Urinary bladder (tissue), 4 donors: ENCODE data around the gene TCTN3. TPM values are rescaled to one million over a fixed set of nuclear protein-coding genes. Genes with fewer than 3 reads are reported as not detected.
"Not testable (repeated sequence)": the region's sequence is repeated elsewhere in the genome, so short reads cannot be mapped to it uniquely, and the experiment has no call there.

Source experiments
- DNase-seq: peaks from one replicate; pipeline ENCODE4 v3.0.0-alpha.2; 2015; ENCODE audit errors: extremely low spot score
- H3K27ac ChIP-seq: one replicate; pipeline ENCODE4 v1.5.1; 2013; ENCODE audit warnings: low read depth, mild to moderate bottlenecking, moderate library complexity
- H3K36me3 ChIP-seq: one replicate; pipeline ENCODE4 v1.6.1; 2013; ENCODE audit warnings: mild to moderate bottlenecking, moderate library complexity; ENCODE audit not compliant: insufficient read depth
- H3K4me1 ChIP-seq: one replicate; pipeline ENCODE4 v1.6.1; 2013; ENCODE audit warnings: mild to moderate bottlenecking, moderate library complexity; ENCODE audit not compliant: insufficient read depth
- H3K4me3 ChIP-seq: one replicate; pipeline ENCODE4 v1.5.1; 2013; ENCODE audit warnings: low read depth, low read length
- WGBS: extraction: QIAGEN DNeasy Blood & Tissue Kit; methylation state at CpG from one replicate; pipeline ENCODE4 v1.1.7; 2013; 5-methylcytosine and 5-hydroxymethylcytosine counted together
- polyA plus RNA-seq: library from polyadenylated mRNA; stranded (reverse); fragments of 200-250 nt; gene quantifications from one replicate; pipeline ENCODE4 v1.2.3, GENCODE V29; 2013
- total RNA-seq: library from RNA; depleted of rRNA; stranded (reverse); fragments of >200 nt; gene quantifications from one replicate; pipeline ENCODE4 v1.2.3, GENCODE V29; 2014
- donor health status: healthy with polysubstance abuse.
- donor health status: healthy.

The TCTN3 gene
- 32.1 TPM for total RNA-seq
- polyA plus RNA-seq: 27.5 TPM

- peak within 1 kb of the TSS; percentile 28 for H3K27ac ChIP-seq
- H3K36me3 ChIP-seq: peaks cover 2% of the 10 kb centered on the region
- no peaks in the 10 kb centered on the region for H3K4me1 ChIP-seq
- peak; percentile 99 for DNase-seq
- peak within 1 kb of the TSS; percentile 66 for H3K4me3 ChIP-seq
- WGBS: under 1% methylated on average over 53 of the region's 53 CpGs
Measured at GRCh38 chr10:95693668-95694534, at the start of gene TCTN3. Gene TCTN3 (minus strand): TSS chr10:95693927. CDS start chr10:95693899, 28 bp downstream.

GRCh38 chr10:95742962-95743535, 49.3 kb upstream of the TCTN3 start:
- Histone ChIP-seq H3K4me1 (no peaks in the 10 kb centered on the region), H3K27ac (peak overlapping the region; percentile 23), H3K4me3 (no peak overlapping the region), H3K36me3 (no peaks in the 10 kb centered on the region)
- no peak for DNase-seq
- 64% methylated on average over 2 of the region's 2 CpGs for WGBS

GRCh38 chr10:95742485-95742884, 48.8 kb upstream of the TCTN3 start:
- no peak overlapping the region for H3K4me3 ChIP-seq
- no peak for DNase-seq
- WGBS: 50% methylated on average over 3 of the region's 3 CpGs
- H3K4me1 ChIP-seq: no peaks in the 10 kb centered on the region
- no peak overlapping the region for H3K27ac ChIP-seq
- H3K36me3 ChIP-seq: no peaks in the 10 kb centered on the region

GRCh38 chr10:95741807-95742467, 48.2 kb upstream of the TCTN3 start:
- 20% methylated on average over 6 of the region's 6 CpGs for WGBS
- H3K4me1 ChIP-seq: no peaks in the 10 kb centered on the region
- no peak overlapping the region for H3K4me3 ChIP-seq
- DNase-seq: no peak
- no peak overlapping the region for H3K27ac ChIP-seq
- no peaks in the 10 kb centered on the region for H3K36me3 ChIP-seq

- Histone ChIP-seq H3K27ac (no peak overlapping the region), H3K4me3 (no peak overlapping the region), H3K36me3 (no peaks in the 10 kb centered on the region), H3K4me1 (no peaks in the 10 kb centered on the region)
- WGBS: 88% methylated on average over 3 of the region's 3 CpGs
- no peak for DNase-seq
Measured at GRCh38 chr10:95739056-95739455, 45.3 kb upstream of the TCTN3 start.

- WGBS: 86% methylated on average over 6 of the region's 6 CpGs
- DNase-seq, H3K27ac ChIP-seq, H3K4me1 ChIP-seq, H3K4me3 ChIP-seq, H3K36me3 ChIP-seq: not testable (repeated sequence)
Measured at GRCh38 chr10:95732907-95733306, 39.2 kb upstream of the TCTN3 start.

- no peak overlapping the region for H3K27ac ChIP-seq
- 75% methylated on average over 1 of the region's 1 CpG for WGBS
- H3K4me3 ChIP-seq: no peak overlapping the region
- no peaks in the 10 kb centered on the region for H3K36me3 ChIP-seq
- no peak for DNase-seq
- no peaks in the 10 kb centered on the region for H3K4me1 ChIP-seq
Measured at GRCh38 chr10:95730233-95730632, 36.5 kb upstream of the TCTN3 start.

- H3K27ac ChIP-seq: no peak overlapping the region
- no peaks in the 10 kb centered on the region for H3K4me1 ChIP-seq
- DNase-seq: no peak
- 78% methylated on average over 3 of the region's 3 CpGs for WGBS
- no peaks in the 10 kb centered on the region for H3K36me3 ChIP-seq
- H3K4me3 ChIP-seq: no peak overlapping the region
Measured at GRCh38 chr10:95729323-95730055, 35.8 kb upstream of the TCTN3 start.

GRCh38 chr10:95728526-95728925, 34.8 kb upstream of the TCTN3 start:
- Histone ChIP-seq H3K27ac (no peak overlapping the region), H3K36me3 (no peaks in the 10 kb centered on the region), H3K4me3 (no peak overlapping the region), H3K4me1 (no peaks in the 10 kb centered on the region)
- 30% methylated on average over 4 of the region's 4 CpGs for WGBS
- DNase-seq: no peak

- WGBS: 94% methylated on average over 4 of the region's 4 CpGs
- not testable (repeated sequence) for H3K36me3 ChIP-seq, H3K27ac ChIP-seq, H3K4me3 ChIP-seq, H3K4me1 ChIP-seq, DNase-seq
Measured at GRCh38 chr10:95722496-95722895, 28.8 kb upstream of the TCTN3 start.

- not testable (repeated sequence) for H3K36me3 ChIP-seq, H3K27ac ChIP-seq, H3K4me1 ChIP-seq, DNase-seq, H3K4me3 ChIP-seq
- WGBS: 88% methylated on average over 7 of the region's 7 CpGs
Measured at GRCh38 chr10:95720745-95721144, 27.0 kb upstream of the TCTN3 start.

GRCh38 chr10:95716866-95717265, 23.1 kb upstream of the TCTN3 start:
- no peaks in the 10 kb centered on the region for H3K36me3 ChIP-seq
- DNase-seq: no peak
- H3K4me1 ChIP-seq: no peaks in the 10 kb centered on the region
- no peak overlapping the region for H3K4me3 ChIP-seq
- H3K27ac ChIP-seq: no peak overlapping the region
- WGBS: 53% methylated on average over 2 of the region's 2 CpGs

GRCh38 chr10:95716466-95716865, 22.7 kb upstream of the TCTN3 start:
- H3K4me3 ChIP-seq: no peak overlapping the region
- DNase-seq: no peak
- H3K36me3 ChIP-seq: no peaks in the 10 kb centered on the region
- WGBS: 90% methylated on average over 3 of the region's 3 CpGs
- H3K27ac ChIP-seq: no peak overlapping the region
- no peaks in the 10 kb centered on the region for H3K4me1 ChIP-seq
